PC-3 (cell line): ENCODE data around the gene ALS2CL. TPM values are rescaled to one million over a fixed set of nuclear protein-coding genes. Genes with fewer than 3 reads are reported as not detected.

Experiments
- ATAC-seq: fragments of 200-7000 bp; cut with Tn5 transposase; 2 replicates; pipeline ENCODE4 v1.9.1; 2020; ENCODE audit warnings: mild to moderate bottlenecking, moderate library complexity
- BruUV-seq: library from RNA; stranded (reverse); fragments of 400-500 nt; replicated peaks from 2 replicates; lab custom pipeline; 2021; lab: Mats Ljungman, UMichigan
- CTCF ChIA-PET: fragments of 300-600 bp; sonication (Branson Sonifier 250); formaldehyde crosslinking; loops from one replicate; lab custom pipeline; 2022; ENCODE audit warnings: antibody characterized with exemption; lab: Charles Lee
- POLR2A ChIA-PET: fragments of 300-600 bp; sonication (Branson Sonifier 250); formaldehyde crosslinking; loops from one replicate; lab custom pipeline; 2022; ENCODE audit warnings: antibody characterized with exemption; ENCODE audit not compliant: unreplicated experiment; lab: Charles Lee
- DNase-seq: peaks from one replicate; pipeline ENCODE4 v3.0.0-alpha.2; 2015
- H2AFZ ChIP-seq: fragments of 300-600 bp; sonication (generic); 2 replicates; pipeline ENCODE4 v1.6.0; 2016; ENCODE audit warnings: antibody characterized with exemption, low read length
- H3F3A ChIP-seq: fragments of 300-600 bp; sonication (generic); one replicate; pipeline ENCODE4 v1.6.0; 2017; ENCODE audit warnings: antibody characterized with exemption, low read length, control low read depth, mild to moderate bottlenecking; ENCODE audit not compliant: unreplicated experiment
- H3K27ac ChIP-seq: fragments of 300-600 bp; sonication (generic); 2 replicates; pipeline ENCODE4 v1.5.1; 2016; ENCODE audit warnings: mild to moderate bottlenecking, low read length
- H3K27me3 ChIP-seq: fragments of 300-600 bp; sonication (generic); 2 replicates; pipeline ENCODE4 v1.6.1; 2016; ENCODE audit warnings: low read length, mixed read lengths
- H3K36me3 ChIP-seq: fragments of 300-600 bp; sonication (generic); 2 replicates; pipeline ENCODE4 v1.6.1; 2016; ENCODE audit warnings: low read depth, mixed run types, low read length, mixed read lengths
- H3K4me1 ChIP-seq: fragments of 300-600 bp; sonication (generic); 2 replicates; pipeline ENCODE4 v1.5.1; 2016; ENCODE audit warnings: low read length; ENCODE audit not compliant: insufficient read depth
- H3K4me2 ChIP-seq: fragments of 300-600 bp; sonication (generic); 2 replicates; pipeline ENCODE4 v1.6.0; 2016; ENCODE audit warnings: low read length
- H3K4me3 ChIP-seq: fragments of 300-600 bp; sonication (generic); 2 replicates; pipeline ENCODE4 v1.5.1; 2016; ENCODE audit warnings: mild to moderate bottlenecking, low read length, mixed read lengths
- H3K79me2 ChIP-seq: fragments of 300-600 bp; sonication (generic); 2 replicates; pipeline ENCODE4 v1.6.1; 2017; ENCODE audit warnings: low read length, mixed read lengths
- H3K9ac ChIP-seq: fragments of 300-600 bp; sonication (generic); 2 replicates; pipeline ENCODE4 v1.6.0; 2016; ENCODE audit warnings: mild to moderate bottlenecking, low read length
- H3K9me2 ChIP-seq: fragments of 300-600 bp; sonication (generic); replicated peaks from 2 replicates; pipeline ENCODE4 v1.6.1; 2016; ENCODE audit warnings: mixed run types, low read length, mixed read lengths
- H3K9me3 ChIP-seq: fragments of 300-600 bp; sonication (generic); 2 replicates; pipeline ENCODE4 v1.6.1; 2016; ENCODE audit warnings: low read length, mixed read lengths
- H4K20me1 ChIP-seq: fragments of 300-600 bp; sonication (generic); 2 replicates; pipeline ENCODE4 v1.6.1; 2016; ENCODE audit warnings: low read length, mixed read lengths
- EZH2 ChIP-seq: fragments of 300-600 bp; sonication (generic); IDR thresholded peaks from one replicate; pipeline ENCODE4 v1.6.1; 2017; ENCODE audit warnings: antibody characterized with exemption, mild to moderate bottlenecking, low read length; ENCODE audit not compliant: unreplicated experiment
- EZH2phosphoT487 ChIP-seq: fragments of 300-600 bp; sonication (generic); IDR thresholded peaks from 2 replicates; pipeline ENCODE4 v1.6.1; 2018; ENCODE audit warnings: mild to moderate bottlenecking, antibody characterized with exemption, low read length, borderline replicate concordance
- intact Hi-C: fragments of 100-400 bp; cut with micrococcal nuclease; formaldehyde crosslinking; loops from 2 replicates; pipeline ENCODE4 v1.9.0; 2023
- total RNA-seq: library from RNA; depleted of rRNA; stranded (reverse); fragments of >200 nt; gene quantifications from 2 replicates; pipeline ENCODE4 v1.2.3, GENCODE V29; 2014
- TF ChIP-seq, protein P1 (sequence below): fragments of 300-600 bp; sonication (generic); conservative IDR thresholded peaks from 2 replicates; pipeline ENCODE4 v1.5.1; 2017; ENCODE audit warnings: antibody characterized with exemption, low read depth, mild to moderate bottlenecking, low read length

The ALS2CL gene
- total RNA-seq, 1 experiment from 2014 or later = 30.1 TPM

DNA sequence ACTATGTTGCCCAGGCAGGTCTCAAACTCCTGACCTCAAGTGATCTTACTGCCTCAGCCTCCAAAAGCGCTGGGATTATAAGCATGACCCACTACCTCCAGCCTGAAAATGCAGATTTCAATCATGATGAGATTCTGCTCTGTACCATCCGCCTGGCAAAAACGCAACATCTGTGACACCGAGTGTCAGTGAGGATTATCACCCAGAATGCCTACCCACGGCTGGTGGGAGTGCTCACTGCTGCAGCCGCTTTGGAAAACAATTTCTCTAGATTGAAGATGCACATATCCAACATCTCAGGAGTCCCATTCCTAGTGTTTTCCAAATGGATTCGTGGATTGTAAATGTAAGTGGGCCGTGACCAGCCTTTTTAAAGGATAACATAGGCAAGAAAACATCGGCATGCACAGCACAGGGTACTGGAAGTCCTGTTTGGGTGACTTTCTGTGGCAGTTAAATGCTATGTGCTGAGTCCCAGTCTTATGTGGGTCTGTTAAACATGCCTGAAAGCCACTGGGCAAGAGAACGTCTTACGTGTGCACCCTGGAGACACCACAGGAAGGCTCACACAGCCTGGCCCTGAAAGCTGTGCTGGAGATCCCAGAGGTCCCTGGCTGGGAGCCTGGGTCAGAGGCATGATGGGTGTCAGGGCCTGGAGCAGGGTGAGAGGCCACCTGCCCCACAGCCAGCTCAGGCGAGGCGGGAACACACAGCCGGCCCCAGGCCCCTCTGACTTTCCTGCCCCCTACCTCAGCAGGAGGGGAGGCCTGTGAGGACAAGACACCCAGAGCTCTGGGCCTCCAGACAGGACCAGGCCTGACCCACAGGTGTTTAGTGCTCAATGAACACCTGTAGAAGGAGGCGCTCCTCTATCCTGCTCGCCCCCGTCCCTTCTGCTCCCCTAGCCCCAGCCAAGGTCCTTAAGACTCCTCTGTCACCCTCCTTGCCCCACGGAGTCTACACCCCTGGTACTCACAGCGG, 23.3 kb upstream of the ALS2CL start:
- Histone ChIP-seq H3K27ac (no peak overlapping the region), H3K4me2 (no peak overlapping the region), H3K36me3 (no peaks in the 10 kb centered on the region), H2AFZ (no peak overlapping the region), H4K20me1 (no peaks in the 10 kb centered on the region), H3K9me2 (no peaks in the 10 kb centered on the region), H3K4me1 (no peaks in the 10 kb centered on the region), H3K4me3 (no peak overlapping the region), H3F3A (no peaks in the 10 kb centered on the region), H3K27me3 (no peaks in the 10 kb centered on the region), H3K79me2 (no peaks in the 10 kb centered on the region), H3K9me3 (no peaks in the 10 kb centered on the region), H3K9ac (no peak overlapping the region)
- DNase-seq (no peak), ATAC-seq (no peak)
- POLR2A ChIA-PET = no interaction called here
- intact Hi-C loops = no loop called here
- TF ChIP-seq, protein P1, sequence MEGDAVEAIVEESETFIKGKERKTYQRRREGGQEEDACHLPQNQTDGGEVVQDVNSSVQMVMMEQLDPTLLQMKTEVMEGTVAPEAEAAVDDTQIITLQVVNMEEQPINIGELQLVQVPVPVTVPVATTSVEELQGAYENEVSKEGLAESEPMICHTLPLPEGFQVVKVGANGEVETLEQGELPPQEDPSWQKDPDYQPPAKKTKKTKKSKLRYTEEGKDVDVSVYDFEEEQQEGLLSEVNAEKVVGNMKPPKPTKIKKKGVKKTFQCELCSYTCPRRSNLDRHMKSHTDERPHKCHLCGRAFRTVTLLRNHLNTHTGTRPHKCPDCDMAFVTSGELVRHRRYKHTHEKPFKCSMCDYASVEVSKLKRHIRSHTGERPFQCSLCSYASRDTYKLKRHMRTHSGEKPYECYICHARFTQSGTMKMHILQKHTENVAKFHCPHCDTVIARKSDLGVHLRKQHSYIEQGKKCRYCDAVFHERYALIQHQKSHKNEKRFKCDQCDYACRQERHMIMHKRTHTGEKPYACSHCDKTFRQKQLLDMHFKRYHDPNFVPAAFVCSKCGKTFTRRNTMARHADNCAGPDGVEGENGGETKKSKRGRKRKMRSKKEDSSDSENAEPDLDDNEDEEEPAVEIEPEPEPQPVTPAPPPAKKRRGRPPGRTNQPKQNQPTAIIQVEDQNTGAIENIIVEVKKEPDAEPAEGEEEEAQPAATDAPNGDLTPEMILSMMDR = no peak
- TF ChIP-seq EZH2phosphoT487 (no peak), EZH2 (no peak)
- no TSS peak for BruUV-seq
- CTCF ChIA-PET = no interaction called here

DNA sequence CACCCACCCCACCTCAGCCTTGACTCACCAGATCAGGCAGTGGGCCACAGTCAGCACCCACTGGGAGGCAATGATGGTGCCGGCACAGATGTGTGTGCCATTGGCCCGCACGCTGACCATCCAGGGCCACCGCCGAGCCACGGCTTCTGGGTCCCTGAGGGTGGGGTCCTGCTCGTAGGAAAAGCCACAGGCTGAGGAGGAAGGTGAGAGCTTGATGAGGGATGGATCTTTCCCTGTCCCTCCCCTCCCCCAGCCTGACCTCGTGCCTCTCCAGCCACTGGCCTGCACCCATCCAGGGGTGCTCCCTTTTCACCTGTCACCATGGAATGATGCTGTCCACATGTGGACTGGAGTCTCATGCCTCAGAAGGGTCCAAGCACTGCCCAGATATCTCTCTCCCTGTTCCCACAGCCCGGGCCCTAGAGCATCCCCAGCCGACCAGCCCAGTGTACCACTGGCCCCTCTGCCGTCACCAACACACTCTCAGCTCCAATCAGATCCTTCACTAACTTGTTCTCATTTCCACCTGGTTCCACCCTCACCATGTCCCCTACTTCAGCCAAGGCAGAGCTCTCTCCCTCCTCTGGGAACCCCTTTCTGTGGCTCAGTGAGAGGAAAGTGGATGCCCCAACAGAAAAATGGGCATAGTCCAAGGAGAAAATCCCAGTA, 22.2 kb upstream of the ALS2CL start:
- no peak overlapping the region for H3K4me3 ChIP-seq
- H3K4me2 ChIP-seq = no peak overlapping the region
- ChIA-PET CTCF (interaction anchor here (0.5 kb wide), 1 partner anchor 88 kb away, joined by 3 read pairs; no protein-coding TSS in a partner anchor), POLR2A (no interaction called here)
- H3K27me3 ChIP-seq = no peaks in the 10 kb centered on the region
- H3K9me3 ChIP-seq = no peaks in the 10 kb centered on the region
- H3K4me1 ChIP-seq = no peaks in the 10 kb centered on the region
- TF ChIP-seq EZH2phosphoT487 = no peak
- TF ChIP-seq, protein P1 = no peak
- TF ChIP-seq EZH2 = no peak
- H3K79me2 ChIP-seq = no peaks in the 10 kb centered on the region
- no peaks in the 10 kb centered on the region for H4K20me1 ChIP-seq
- ATAC-seq (no peak), DNase-seq (no peak)
- H3F3A ChIP-seq = no peaks in the 10 kb centered on the region
- no peaks in the 10 kb centered on the region for H3K9me2 ChIP-seq
- H2AFZ ChIP-seq = no peak overlapping the region
- H3K27ac ChIP-seq = no peak overlapping the region
- no peaks in the 10 kb centered on the region for H3K36me3 ChIP-seq
- intact Hi-C loops = no loop called here
- BruUV-seq = no TSS peak
- H3K9ac ChIP-seq = no peak overlapping the region
